NCI-H146 treated with DMSO at 0.1 percent for 48 hours (cell line): Measurements from ENCODE around the gene FAM120B.

Experiments
- DNase-seq: peaks from one replicate; lab custom pipeline; 2025; ENCODE audit not compliant: unreplicated experiment; lab: John Stamatoyannopoulos, UW

Gene FAM120B

DNA sequence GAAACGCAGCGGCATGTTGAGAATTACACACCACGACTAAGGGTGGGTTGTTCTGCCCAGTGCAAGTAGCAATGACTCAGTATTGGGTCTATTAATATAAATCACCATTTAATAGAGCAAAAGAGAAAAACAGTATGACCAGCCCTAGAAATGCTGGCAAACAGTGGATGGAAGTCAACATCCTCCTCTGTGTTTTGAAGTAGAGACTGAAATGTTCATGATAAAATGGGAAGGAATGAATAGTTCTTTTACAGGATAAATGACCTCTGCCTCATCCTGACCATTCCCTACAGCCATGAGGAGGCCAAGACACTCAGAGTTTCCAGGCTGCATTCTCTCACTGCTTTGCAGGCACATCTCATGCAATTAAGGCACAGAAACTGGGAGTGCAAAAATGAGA lies 134.8 kb downstream of the FAM120B start:
- no peak for DNase-seq

DNA sequence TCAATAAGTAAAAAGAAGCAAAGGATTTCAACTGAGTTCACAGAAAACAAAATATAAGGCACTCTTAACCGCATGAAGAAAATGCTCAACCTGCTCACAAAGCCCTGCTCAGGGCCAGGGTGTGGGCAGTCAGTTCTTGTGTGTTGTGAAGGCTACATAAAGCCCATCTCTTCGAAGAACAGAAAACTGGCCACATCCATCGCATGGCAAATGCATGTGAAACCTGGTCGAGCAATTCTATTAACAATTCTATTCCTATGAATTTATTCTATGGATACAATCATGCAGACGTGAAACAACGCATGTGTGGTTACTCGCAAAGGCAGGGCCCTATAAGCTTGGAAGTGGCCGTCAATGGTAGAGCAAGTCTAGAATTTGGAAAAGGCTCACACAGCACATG lies 136.0 kb downstream of the FAM120B start:
- DNase-seq = no peak

DNA sequence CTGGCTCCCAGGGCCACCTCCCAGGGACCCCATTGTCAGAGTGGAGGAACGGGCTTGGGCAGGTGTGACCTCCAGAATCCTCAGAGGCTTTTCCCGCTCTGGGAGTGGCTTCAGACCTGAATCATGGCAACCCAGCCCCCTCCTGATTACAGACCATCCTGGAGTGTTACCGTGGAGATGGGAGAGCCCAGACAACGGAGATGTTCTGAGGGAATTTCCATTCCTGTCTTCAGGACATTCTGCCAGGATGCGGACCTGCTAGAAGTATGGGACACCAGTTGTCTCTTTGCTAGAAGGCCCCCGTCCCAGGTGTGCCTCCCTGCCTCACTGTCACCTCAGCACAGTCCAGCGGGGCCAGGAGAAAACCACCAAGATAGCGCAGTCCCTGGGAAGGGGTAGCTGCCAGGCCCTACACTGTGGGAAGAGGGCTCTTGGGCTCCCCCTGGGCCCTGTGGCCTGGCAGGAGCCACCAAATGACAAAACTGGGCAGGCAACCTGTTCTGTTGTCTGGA lies 136.6 kb downstream of the FAM120B start:
- no peak for DNase-seq

DNA sequence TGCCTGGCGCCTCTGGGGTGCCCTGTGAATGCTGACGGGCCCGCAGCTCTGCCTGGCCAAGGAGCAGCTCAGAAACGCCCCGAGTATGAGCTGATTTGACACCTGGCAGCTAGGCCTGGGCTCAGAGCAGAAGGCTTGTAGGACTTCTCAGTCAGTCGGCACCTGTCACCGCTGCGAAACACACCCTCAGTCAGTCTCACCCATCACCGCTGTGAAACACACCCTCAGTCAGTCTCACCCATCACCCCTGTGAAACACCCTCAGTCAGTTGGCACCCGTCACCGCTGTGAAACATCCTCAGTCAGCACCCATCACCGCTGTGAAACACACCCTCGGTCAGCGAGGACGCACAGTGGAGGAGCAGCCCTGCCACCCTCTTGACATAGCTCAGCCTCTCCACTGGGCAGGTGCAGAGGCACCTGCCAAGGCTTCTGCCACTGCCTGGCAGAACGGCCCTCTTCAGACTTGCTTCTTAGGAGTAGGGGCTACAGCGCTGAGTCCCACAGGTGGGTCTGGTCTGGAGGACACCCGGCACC lies 137.6 kb downstream of the FAM120B start:
- DNase-seq = no peak

DNA sequence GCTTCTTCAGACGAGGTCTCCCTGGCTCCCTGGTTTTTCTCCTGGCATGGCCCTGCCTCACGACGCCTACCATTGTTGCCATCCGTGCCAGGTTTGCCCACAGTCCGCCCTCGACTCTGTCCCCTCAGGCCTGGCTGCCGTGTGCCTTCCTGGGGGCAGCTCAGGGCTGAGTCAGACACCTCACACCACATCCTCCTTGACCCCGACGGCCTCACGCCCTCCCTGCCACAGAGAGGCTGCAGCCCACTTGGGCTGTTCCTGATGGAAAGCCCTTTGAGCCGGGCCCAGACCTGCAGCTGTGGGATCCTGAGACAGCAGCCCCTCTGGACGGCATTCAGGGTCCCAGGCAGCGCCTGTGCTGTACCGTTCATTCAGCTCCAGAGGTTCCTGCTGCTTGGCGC lies 138.3 kb downstream of the FAM120B start:
- no peak for DNase-seq

DNA sequence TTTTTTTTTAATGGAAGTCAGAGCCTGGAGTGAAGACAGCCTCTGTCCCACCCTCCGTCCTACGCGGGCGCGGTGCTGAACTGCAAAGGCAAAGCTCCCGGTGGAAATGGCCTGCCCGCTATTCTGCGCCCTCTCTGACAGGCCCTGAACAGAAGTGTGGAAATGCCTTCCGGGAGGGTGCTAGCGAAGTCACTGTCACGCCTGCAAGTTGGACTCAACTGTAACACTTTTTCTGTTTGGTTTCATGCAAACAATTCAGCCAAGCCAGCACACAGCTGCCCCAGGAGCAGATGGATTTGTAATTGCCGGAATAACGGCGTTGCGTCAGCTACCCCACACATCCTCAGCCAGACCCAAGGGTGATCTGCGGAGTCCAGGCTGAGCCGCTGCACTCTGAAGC lies 138.9 kb downstream of the FAM120B start:
- no peak for DNase-seq

DNA sequence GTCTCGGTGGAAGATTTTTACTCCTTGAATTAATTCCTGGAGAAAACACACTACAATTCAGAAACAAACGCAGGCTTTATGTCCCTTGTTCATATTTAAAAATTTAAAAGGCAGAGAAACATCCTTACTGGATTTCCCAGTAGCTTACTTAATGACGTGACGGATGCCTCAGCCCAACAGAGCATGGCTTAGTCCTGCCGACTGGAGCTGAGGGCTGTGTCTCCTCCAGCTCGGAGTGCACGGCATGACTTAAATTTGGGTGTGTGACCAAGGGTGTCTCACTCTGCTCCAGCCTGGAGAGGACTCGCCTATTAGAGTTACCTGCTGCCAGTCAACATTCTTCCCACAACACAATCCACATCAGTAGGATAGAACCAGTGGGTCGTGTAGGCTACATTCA lies 139.4 kb downstream of the FAM120B start:
- DNase-seq = no peak

DNA sequence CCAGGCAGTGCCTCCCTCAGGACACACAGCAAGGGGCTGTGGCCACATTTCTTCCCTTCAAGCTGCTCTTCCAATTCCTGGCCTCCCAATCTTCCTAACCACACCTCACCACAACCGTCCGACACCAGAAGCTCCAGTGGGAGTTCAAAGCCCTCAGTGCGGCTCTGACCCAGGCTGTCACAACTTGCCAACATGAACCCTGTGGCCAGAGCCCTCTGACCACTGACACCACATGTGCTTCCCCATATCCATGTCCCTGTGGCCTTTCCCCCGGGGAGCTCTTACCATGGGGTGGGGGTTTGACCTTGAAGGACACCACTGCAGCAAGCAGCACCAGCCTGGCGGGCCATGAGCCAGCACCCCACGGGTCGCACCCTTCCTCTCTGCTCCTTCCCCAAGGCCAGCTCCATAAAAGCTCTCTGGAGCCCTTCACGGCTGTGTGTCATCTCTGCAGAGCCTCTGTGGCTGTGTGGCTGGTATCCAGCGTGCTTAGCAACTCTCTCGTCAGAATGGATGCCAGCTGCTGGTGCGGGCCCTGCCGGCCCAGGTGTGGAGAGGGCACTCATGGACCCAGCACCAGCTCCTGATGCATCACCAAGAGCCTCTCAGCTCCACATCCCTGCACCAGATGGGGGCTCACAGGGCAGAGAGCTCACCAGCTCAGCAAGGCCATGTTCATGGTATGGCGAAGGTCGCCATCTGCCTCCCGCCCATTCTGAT lies 140.4 kb downstream of the FAM120B start:
- no peak for DNase-seq

DNA sequence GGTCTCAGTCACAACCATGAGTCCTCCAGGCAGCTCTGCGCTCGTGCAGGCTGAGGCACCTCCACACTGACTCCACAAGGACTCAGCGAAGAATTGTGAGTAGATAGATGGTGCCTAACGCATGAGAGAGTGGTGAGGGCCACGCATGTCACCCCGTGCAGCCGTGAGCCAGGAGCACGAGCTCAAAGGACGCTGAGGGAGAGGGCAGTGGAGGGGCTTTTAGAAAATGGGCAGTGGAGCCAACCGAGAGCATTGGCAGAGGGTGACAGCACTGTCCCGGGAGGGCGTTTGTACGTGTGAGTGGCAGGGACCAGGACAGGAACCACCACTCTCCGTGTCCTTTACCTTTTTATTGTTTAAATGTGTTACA lies 141.0 kb downstream of the FAM120B start:
- DNase-seq = no peak

DNA sequence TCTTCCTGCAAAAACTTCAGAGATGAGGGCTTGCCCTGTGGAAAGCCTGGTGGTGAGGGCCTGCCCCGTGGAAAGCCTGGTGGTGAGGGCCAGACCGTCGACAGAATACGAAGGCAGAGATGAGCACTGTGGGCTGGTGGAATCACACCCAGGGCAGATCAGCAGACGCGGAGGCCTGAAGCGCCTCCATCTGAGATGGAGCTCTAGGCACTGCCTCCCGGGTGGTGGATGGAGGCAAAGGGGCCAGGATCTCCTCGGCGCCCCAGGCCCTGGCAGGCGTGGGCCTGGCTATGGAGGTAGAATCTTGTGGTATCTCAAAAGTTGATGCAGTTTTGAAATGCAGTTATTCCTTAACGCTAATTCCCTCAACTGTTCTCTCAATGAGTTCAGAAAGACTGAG lies 141.8 kb downstream of the FAM120B start:
- DNase-seq = no peak

DNA sequence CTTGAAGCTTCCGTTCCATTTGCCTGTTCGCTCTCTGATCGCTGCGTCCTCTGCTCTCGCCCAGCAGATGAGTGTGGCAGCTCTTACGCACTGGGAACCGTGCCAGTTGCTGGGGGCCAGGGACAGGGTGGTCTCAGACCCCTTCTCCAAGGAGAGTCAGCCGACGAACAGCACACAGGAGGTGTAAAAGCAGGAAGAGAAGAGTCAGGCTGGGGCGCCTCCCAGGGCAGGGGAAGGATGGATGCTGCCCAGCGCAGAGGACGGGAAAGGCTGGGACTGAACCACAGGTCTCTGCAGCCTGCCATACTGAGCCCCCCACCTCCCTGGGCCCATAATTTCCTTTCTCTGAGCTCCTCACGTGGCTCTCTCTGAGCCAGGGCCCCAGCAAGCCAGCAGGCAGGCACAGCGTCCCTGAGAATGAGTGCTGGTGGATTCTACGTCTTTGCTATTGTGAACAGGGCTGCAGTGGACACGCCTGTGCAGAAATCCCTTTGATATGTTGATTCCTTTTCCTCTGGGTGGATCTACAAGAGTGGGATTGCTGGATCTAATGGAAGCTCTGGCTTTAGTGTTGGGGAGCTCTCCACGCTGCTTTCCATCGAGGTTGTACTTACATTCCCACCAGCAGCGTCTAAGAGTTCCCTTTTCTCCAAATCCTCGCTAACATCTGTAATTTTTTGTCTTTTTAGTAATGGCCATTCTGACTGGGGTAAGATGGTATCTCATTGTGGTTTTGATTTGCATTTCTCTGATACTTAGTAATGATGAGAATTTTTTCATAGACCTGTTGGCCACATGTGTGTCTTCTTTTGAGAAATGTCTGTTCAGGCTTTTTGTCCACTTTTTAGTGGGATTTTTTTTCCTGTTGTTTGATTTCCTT lies 142.4 kb downstream of the FAM120B start:
- DNase-seq = no peak

DNA sequence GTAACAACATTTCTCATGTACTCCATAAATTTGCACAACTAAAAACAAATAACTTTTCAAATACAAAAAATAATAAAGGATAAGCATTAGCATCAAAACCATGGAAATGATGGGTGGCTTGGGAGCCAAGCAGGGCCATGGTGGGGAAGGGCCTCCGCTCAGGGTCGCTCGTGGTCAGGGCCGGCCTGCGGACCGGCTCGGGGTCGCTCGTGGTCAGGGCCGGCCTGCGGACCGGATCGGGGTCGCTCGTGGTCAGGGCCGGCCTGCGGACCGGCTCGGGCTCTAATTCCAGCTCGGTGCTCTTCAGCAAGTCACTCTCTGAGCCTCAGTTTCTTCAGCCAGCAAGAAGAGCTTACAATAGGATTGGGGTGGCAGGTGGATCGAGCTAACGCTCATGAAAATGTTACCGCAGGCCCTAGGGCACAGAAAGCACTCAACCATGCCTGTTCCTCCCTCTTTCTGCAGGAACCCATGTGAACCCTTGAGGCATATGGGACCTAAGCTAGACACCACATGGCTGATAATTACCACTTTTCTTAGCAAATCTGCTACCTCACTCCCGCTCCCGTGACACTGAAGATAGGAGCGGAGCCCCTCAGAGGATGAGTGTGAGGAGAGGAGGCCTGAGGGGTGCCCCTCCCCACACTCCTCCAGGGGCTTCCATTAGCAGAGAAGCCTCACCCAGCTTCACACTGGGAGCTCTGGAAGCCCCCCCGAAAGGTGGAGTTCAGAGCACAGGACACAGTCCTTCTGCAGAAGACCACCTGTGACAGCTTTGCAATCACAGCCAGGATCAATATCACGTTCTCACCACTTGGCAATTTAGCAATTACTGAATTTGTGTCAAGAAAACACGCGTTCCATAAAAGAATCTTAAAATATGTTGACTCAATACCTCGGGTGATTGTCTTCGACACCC lies 143.5 kb downstream of the FAM120B start:
- DNase-seq = no peak

DNA sequence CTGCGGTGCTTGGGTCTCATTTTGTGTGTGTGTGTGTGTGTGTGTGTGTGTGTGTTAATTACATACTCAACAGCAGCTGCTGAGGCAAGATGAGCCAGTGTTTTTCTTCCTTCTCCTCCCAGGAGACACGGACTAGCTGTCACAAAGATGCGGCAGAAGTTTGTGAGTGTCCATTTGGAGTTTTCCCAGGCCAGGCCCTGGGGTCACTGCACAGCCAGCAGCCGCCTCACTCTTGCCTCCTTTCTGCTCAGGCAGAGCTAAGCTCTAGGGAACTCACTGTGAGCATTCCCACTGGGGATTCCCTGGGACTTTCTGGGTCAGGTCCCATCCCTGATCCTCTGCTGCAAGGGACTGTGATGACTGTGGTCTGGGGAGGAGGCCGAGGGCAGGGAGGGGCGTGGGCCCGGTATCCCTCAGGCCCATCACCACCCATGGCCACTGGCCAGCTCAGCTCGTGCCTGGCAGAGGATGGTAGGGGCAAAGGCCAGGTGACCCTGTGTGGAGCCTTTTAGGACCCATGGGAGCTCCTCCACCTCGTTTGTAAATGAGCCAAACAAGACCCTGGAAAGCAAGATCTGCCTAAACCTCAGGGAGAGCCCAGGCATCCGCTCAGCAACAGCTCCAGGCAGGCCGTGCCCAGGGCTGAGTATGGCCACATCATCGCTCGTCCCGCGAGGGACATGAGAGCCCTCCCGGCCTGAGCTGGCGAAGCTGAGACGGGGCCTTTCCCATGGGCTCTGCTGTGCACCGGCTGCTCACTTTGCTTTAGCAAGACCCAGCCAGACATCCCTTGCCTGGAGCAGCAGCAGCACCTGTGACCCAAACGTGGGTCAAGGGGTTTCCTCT lies 144.6 kb downstream of the FAM120B start:
- no peak for DNase-seq

DNA sequence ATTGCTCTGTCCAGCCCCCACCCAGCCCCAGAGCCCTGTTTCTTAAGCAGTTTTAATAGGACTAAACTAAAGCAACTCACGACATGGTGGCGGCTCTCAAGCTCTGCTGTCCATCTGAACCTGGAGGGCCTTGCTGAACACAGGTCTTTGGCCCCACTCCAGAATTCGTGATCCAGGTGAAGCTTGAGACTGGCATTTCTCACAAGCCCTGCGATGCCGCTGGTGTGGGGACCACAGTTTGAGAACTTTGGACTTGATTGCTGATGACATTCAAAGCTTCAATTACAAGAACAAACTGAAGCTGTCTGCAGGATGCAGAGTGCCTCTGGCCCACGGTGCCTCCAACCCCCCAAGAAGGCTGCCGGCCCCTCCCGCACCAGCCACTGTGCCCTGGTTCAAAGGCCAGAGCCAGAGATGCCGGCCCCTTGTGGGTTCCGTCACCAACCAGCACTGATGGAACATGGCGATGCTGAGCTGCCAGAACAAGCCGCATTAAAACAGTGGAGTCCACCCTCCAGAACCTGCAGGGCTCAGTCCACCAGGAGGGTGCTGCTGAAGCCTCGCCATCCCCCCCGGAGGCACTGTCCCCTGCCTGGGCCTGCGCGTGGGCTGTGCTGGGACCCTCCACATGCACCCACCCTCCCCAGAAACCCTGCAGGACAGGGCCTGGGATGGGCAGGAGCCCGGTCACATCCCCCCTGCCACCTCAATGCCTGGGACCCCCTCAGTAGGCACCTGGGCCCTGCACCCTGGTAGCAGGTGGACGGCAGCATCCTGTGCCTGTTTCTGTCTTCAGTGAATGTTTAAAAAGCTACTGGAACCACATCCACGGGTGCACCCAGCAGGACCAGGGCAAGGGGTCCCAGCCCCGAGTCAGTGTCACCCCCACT lies 145.4 kb downstream of the FAM120B start:
- DNase-seq = no peak

DNA sequence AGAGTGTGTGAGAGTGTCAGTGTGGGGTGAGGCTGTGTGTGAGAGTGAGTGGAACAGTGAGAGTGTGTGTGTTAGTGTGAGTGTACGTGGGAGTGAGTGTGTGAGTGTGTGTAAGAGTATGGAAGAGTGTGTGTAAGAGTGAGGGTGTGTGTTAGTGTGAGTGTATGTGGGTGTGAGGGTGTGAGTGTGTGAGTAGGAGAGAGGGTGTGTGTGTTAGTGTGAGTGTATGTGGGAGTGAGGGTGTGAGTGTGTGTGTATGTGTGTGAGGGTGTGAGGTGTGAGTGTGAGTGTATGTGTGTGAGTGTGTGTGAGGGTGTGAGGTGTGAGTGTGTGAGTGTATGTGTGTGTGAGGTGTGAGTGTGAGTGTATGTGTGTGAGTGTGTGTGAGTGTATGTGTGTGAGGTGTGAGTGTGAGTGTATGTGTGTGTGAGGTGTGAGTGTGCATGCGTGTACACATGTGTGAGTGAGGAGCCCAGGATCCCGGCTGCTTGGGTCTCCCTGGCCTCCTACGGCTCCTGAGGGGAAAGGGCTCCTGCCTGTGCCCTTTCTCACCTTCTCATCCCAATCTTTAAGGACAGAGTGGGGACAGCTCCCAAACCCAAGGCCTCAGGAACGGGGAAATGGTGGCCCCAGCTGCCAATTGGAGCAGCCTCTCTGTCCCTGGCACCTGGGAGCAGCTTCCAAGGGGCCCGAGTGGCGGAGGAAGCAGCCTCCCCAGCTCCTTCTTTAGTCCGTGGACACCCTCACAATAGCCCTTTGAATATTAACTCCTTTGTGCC lies 146.4 kb downstream of the FAM120B start:
- no peak for DNase-seq

DNA sequence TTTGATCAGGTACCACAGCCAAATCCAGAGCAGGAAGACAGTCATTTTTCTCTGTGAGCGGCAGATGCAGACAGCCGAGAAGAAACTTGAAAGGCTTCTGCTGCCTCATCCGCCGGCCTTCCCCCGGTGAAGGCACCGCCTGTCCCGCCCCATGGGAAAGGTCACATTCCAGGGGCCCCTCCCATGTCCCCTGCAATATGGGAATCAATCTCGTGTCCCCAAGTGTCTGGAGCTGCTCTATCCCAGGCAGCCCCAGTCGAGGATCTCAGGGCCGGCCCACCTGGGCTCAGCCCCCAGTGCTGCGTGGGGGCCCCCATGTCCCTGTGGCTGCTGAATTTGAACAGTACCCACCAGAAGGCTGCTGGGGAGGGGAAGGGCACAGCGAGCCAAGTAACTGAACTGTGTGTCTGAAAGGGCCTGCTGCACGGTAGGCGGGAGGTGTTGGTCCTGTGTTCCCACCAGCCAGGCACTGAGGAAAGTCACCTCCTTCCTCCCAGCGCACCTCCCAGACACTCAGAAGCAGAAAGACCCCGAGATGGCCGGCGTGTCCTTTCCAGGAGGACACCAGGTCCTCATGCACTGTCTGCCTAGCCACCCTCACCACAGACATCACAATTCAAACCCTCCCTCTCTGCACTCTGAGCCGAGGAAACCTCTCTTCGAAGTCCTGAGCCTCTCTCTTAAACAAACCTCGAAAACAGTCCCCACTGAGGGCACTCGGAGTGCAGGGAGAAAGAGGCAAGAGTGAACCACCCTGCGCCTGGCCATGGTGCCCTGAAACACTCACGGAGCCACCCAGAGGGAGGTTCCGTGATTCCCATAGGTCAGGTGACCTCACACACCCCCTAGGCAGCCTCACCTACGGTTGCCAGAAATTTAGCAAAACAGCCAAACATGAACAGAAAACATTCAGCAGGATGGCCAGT lies 147.3 kb downstream of the FAM120B start:
- DNase-seq = no peak
